Left lung (tissue), 14 donors: ENCODE measurements around the gene ACE. TPM values are rescaled to one million over a fixed set of nuclear protein-coding genes. Genes with fewer than 3 reads are reported as not detected.

Experiments used
- ATAC-seq: fragments of 200-7000 bp; cut with Tn5 transposase; one replicate; pipeline ENCODE4 v1.9.1; 2020; ENCODE audit warnings: moderate library complexity
- DNase-seq, 4 donors: peaks; one replicate each; pipeline ENCODE4 v3.0.0-alpha.2; 2013 to 2020
- H3K27ac ChIP-seq, 2 donors: fragments of 200-600 bp; sonication (generic) in 1 of 2; one replicate each; pipeline versions ENCODE4 v1.5.0 to v1.8.0; 2020 to 2021
- H3K27me3 ChIP-seq, 2 donors: fragments of 200-600 bp; sonication (generic) in 1 of 2; one replicate each; pipeline versions ENCODE4 v1.5.0 to v1.8.0; 2020 to 2021
- H3K36me3 ChIP-seq, 2 donors: fragments of 200-600 bp; sonication (generic) in 1 of 2; one replicate each; pipeline versions ENCODE4 v1.5.0 to v1.8.0; 2020 to 2021
- H3K4me1 ChIP-seq, 2 donors: fragments of 200-600 bp; one replicate each; pipeline ENCODE4 v1.8.0; 2021
- H3K4me3 ChIP-seq, 2 donors: fragments of 200-600 bp; sonication (generic) in 1 of 2; one replicate each; pipeline versions ENCODE4 v1.5.0 to v1.8.0; 2020 to 2021; ENCODE audit warnings: mild to moderate bottlenecking in 1 of 2
- H3K9me3 ChIP-seq, 2 donors: fragments of 200-600 bp; sonication (generic) in 1 of 2; one replicate each; pipeline versions ENCODE4 v1.5.0 to v1.8.0; 2020 to 2021
- intact Hi-C, 2 donors: fragments of 100-400 bp; cut with DNase I; formaldehyde crosslinking; loops; one replicate each; pipeline versions ENCODE4 v1.11.2 to v1.14.2; 2022
- long read RNA-seq, 12 donors: library from polyadenylated mRNA in 2 of 12; unstranded in 2 of 12; transcript quantifications; one replicate each; pipeline ENCODE4 v2.0.0 and lab custom pipeline, GENCODE V29; 2019 to 2026
- polyA plus RNA-seq, 6 donors: library from polyadenylated mRNA; unstranded; fragments of 120-200 nt; gene quantifications; one replicate each; pipeline ENCODE4 v1.2.1, GENCODE V29; 2013; ENCODE audit not compliant: insufficient read length in 6 of 6
- total RNA-seq, 2 donors: library from RNA; stranded (reverse); fragmentation: NEBNext Ultra II Directional; extraction: Animal tissue kit (Norgen Biotek cat#: 25700); gene quantifications; one replicate each; pipeline ENCODE4 v1.2.1, GENCODE V29; 2021
- TF ChIP-seq, protein P1 (sequence below), 2 donors: fragments of 200-600 bp; sonication (generic) in 1 of 2; IDR thresholded peaks; one replicate each; pipeline versions ENCODE4 v1.5.0 to v1.8.0; 2021; ENCODE audit warnings: antibody characterized with exemption in 2 of 2
- donor health status: DM: no; HTN: yes; CAD: no.
- donor health status: DM: no; HTN: no; CAD: no.

ACE gene
- total RNA-seq (10 to 100 TPM; 51.2 to 68.9 TPM), polyA plus RNA-seq (10 to 100 TPM; 39.9 to 72.0 (median 55.3) TPM)
- long read RNA-seq, donor 1, full-length matches to known transcripts, result 2 of 18 reads
- long read RNA-seq, donor 1, partial matches to known transcripts, result 16 of 18 reads
- long read RNA-seq, donor 1, other reads (novel, unspliced or antisense), result 0 of 18 reads
- long read RNA-seq, donor 2, full-length matches to known transcripts, result 2 of 19 reads
- long read RNA-seq, donor 2, partial matches to known transcripts, result 17 of 19 reads
- long read RNA-seq, donor 2, other reads (novel, unspliced or antisense), result 0 of 19 reads
- long read RNA-seq, donor 3, full-length matches to known transcripts, result 2 of 7 reads
- long read RNA-seq, donor 3, partial matches to known transcripts, result 5 of 7 reads
- long read RNA-seq, donor 3, other reads (novel, unspliced or antisense), result 0 of 7 reads
- long read RNA-seq, donor 4, full-length matches to known transcripts, result 1 of 3 reads
- long read RNA-seq, donor 4, partial matches to known transcripts, result 1 of 3 reads
- long read RNA-seq, donor 4, other reads (novel, unspliced or antisense), result 1 of 3 reads
- long read RNA-seq, donor 5, full-length matches to known transcripts, result 4 of 9 reads
- long read RNA-seq, donor 5, partial matches to known transcripts, result 5 of 9 reads
- long read RNA-seq, donor 5, other reads (novel, unspliced or antisense), result 0 of 9 reads
- long read RNA-seq, donor 6, full-length matches to known transcripts, result 4 of 4 reads
- long read RNA-seq, donor 6, partial matches to known transcripts, result 0 of 4 reads
- long read RNA-seq, donor 6, other reads (novel, unspliced or antisense), result 0 of 4 reads
- long read RNA-seq, donor 7, full-length matches to known transcripts, result 3 of 3 reads
- long read RNA-seq, donor 7, partial matches to known transcripts, result 0 of 3 reads
- long read RNA-seq, donor 7, other reads (novel, unspliced or antisense), result 0 of 3 reads
- long read RNA-seq, donor 8, full-length matches to known transcripts, result 6 of 22 reads
- long read RNA-seq, donor 8, partial matches to known transcripts, result 16 of 22 reads
- long read RNA-seq, donor 8, other reads (novel, unspliced or antisense), result 0 of 22 reads
- long read RNA-seq, donor 9, result 0 reads
- long read RNA-seq, donor 10, partial matches to known transcripts, result 0 of 1 reads
- long read RNA-seq, donor 10, other reads (novel, unspliced or antisense), result 1 of 1 reads
- long read RNA-seq, donor 11, result 0 reads
- long read RNA-seq, donor 12, full-length matches to known transcripts, result 1 of 7 reads
- long read RNA-seq, donor 12, partial matches to known transcripts, result 6 of 7 reads
- long read RNA-seq, donor 12, other reads (novel, unspliced or antisense), result 0 of 7 reads

DNA sequence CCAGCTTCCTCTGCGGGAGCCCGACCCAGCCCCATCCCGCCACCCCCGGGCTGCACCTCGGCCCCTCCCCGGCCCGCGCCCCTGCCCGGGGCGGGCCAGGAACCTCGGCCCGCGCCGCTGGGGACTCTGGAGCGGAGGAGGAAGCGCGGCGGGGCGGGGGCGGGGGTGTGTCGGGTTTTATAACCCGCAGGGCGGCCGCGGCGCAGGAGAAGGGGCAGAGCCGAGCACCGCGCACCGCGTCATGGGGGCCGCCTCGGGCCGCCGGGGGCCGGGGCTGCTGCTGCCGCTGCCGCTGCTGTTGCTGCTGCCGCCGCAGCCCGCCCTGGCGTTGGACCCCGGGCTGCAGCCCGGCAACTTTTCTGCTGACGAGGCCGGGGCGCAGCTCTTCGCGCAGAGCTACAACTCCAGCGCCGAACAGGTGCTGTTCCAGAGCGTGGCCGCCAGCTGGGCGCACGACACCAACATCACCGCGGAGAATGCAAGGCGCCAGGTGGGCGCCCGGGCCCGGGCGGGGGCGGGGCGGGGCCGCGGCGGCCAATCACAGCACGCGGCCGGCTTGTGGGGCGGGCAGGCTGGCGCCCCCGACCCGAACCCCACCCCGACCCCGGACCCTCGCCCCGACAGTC is at the start of gene ACE:
ACE (plus strand) TSS at position 208 of the 626 bp plus-strand sequence; CDS start at position 242, 34 bp downstream.
- intact Hi-C loops, result loop anchor here in 1 of 2 donors (5.0 kb wide), 1 partner anchor 45 kb away; no protein-coding TSS in a partner anchor
- Histone ChIP-seq H3K27me3 (peaks cover 5 to 48% of the 10 kb centered on the region in 2 donors), H3K27ac (peak within 1 kb of the TSS; percentile 20 to 39), H3K4me1 (peaks cover 15 to 60% of the 10 kb centered on the region in 2 donors), H3K9me3 (no peaks in the 10 kb centered on the region), H3K4me3 (peak within 1 kb of the TSS; percentile 42 to 52), H3K36me3 (no peaks in the 10 kb centered on the region)
- DNase-seq (peak in 1 of 4 donors; percentile 82), ATAC-seq (peak; percentile 24)
- TF ChIP-seq, protein P1, sequence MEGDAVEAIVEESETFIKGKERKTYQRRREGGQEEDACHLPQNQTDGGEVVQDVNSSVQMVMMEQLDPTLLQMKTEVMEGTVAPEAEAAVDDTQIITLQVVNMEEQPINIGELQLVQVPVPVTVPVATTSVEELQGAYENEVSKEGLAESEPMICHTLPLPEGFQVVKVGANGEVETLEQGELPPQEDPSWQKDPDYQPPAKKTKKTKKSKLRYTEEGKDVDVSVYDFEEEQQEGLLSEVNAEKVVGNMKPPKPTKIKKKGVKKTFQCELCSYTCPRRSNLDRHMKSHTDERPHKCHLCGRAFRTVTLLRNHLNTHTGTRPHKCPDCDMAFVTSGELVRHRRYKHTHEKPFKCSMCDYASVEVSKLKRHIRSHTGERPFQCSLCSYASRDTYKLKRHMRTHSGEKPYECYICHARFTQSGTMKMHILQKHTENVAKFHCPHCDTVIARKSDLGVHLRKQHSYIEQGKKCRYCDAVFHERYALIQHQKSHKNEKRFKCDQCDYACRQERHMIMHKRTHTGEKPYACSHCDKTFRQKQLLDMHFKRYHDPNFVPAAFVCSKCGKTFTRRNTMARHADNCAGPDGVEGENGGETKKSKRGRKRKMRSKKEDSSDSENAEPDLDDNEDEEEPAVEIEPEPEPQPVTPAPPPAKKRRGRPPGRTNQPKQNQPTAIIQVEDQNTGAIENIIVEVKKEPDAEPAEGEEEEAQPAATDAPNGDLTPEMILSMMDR (IDR thresholded peaks at IDR 0.05), result no peak

DNA sequence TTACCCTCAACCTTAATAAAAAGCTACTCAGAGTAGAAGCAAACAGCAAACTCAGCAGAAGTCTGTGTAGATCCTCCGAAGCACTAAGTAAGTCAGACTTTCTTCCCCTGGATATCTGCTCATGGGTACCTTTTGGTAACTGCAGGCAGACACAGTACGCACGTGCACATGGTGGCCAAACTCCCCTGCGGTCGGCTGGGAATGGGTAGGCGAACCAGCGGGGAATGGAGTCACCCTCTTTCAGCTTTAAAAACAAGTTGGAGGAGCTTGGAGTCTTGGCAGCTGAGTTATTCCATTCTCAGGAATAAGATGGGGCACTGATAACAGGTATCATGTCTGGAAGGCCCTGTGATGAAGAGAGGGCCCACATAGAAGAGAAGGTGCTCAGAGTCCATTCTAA is 47.1 kb upstream of the ACE start:
- intact Hi-C loops, result loop anchor here (5.0 to 10.0 kb wide), 3 partner anchors 48 to 185 kb away; partner anchors contain the start of gene ACE (in 1 of the 2)
- peaks cover 20 to 66% of the 10 kb centered on the region in 2 donors for H3K4me1 ChIP-seq
- no peak for ATAC-seq
- no peak overlapping the region for H3K4me3 ChIP-seq
- TF ChIP-seq, protein P1 (IDR thresholded peaks at IDR 0.05), result no peak
- no peak overlapping the region for H3K27ac ChIP-seq
- H3K9me3 ChIP-seq, result no peaks in the 10 kb centered on the region
- peaks cover 0 to 12% of the 10 kb centered on the region in 2 donors for H3K36me3 ChIP-seq
- DNase-seq, result no peak
- H3K27me3 ChIP-seq, result no peaks in the 10 kb centered on the region

DNA sequence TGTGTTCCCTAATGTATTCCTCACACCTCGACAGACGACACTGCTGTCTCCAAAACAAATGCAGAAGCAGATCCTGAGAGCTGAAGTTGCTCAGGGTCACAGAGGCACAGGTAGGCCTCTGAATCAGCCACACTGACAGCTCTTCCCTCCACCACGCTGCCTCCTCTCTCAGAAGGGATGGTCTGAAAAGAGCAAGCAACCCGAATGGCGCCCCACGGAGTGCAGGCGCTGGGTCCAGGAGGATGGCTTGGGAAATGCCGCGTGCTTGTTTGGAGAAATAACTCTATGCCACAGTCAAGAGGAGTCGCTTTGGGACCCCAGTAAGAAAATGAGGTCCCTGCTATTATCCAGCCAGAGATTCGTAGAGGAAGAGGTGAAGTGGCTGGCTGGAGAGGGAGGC is 46.6 kb upstream of the ACE start:
- DNase-seq (no peak), ATAC-seq (no peak)
- H3K36me3 ChIP-seq, result peaks cover 0 to 12% of the 10 kb centered on the region in 2 donors
- H3K27me3 ChIP-seq, result no peaks in the 10 kb centered on the region
- no peak overlapping the region for H3K27ac ChIP-seq
- no peak overlapping the region for H3K4me3 ChIP-seq
- H3K4me1 ChIP-seq, result peaks cover 24 to 69% of the 10 kb centered on the region in 2 donors
- H3K9me3 ChIP-seq, result no peaks in the 10 kb centered on the region
- TF ChIP-seq, protein P1 (IDR thresholded peaks at IDR 0.05), result no peak
- intact Hi-C loops, result loop anchor here in 1 of 2 donors (5.0 kb wide), 1 partner anchor 47 kb away; the partner anchor contains the start of gene ACE

DNA sequence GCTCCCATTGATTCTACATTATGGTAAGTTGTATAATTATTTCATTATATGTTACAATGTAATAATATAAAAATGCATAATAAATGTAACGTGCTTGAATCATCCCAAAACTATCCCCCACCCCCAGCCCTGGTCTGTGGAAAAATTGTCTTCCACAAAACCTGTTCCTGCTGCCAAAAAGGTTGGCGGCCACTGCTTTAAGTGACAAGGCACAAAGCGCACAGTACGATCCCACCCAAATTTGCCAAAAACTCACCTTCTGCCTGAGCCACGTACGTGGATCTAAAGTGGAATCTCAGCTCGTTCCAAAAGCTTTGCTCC is 45.3 kb upstream of the ACE start:
- Histone ChIP-seq H3K27ac (peak overlapping the region; percentile 66 to 68), H3K4me3 (no peak overlapping the region), H3K27me3 (no peaks in the 10 kb centered on the region), H3K9me3 (no peaks in the 10 kb centered on the region), H3K36me3 (peaks cover 0 to 19% of the 10 kb centered on the region in 2 donors), H3K4me1 (peaks cover 37 to 72% of the 10 kb centered on the region in 2 donors)
- ATAC-seq (no peak), DNase-seq (no peak)
- intact Hi-C loops, result loop anchor here in 1 of 2 donors (5.0 kb wide), 1 partner anchor 46 kb away; the partner anchor contains the start of gene ACE
- TF ChIP-seq, protein P1 (IDR thresholded peaks at IDR 0.05), result no peak
